RWPE1 (cell line): ENCODE measurements around the gene SV2B.

Experiments used
- CTCF ChIA-PET: fragments of 350-600 bp; sonication (Branson Sonifier 250); formaldehyde crosslinking; extraction: SDS; loops from one replicate; lab custom pipeline; 2021; lab: Yijun Ruan, JAX
- POLR2A ChIA-PET: fragments of 400-600 bp; formaldehyde crosslinking; extraction: SDS; loops from one replicate; lab custom pipeline; 2020; ENCODE audit warnings: antibody characterized with exemption; ENCODE audit not compliant: low non-redundant PET; lab: Yijun Ruan, JAX
- DNase-seq: peaks from one replicate; pipeline ENCODE4 v3.0.0; 2012; ENCODE audit warnings: low spot score
- H3K27ac ChIP-seq: fragments of 450-650 bp; 2 replicates; pipeline ENCODE4 v1.5.1; 2017
- CTCF ChIP-seq: fragments of 450-650 bp; conservative IDR thresholded peaks from 2 replicates; pipeline ENCODE4 v1.5.1; 2017; ENCODE audit warnings: low read depth, mild to moderate bottlenecking

SV2B gene

DNA sequence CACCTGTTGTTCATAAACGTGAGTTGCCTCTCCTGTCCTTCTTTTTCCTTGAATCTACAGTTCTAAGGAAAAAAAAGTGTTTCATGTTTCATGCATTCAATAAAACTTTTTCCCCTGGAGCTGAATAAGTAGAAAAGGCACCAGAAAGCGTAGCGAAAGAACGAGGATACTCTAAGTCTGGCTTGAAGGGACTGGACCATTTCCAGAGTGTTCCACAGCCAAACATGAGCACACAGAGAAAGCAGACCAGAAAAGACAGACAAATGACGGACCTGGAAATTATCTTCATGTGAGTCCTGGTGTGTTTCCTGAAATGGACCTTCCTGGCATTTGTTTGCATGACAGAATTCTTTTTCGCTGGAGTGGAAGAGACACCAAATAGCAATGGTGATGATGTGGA, 204.7 kb downstream of the SV2B start:
- DNase-seq: no peak
- H3K27ac ChIP-seq: no peak overlapping the region
- POLR2A ChIA-PET: no interaction called here
- CTCF ChIA-PET: no interaction called here
- no peak for TF ChIP-seq CTCF

DNA sequence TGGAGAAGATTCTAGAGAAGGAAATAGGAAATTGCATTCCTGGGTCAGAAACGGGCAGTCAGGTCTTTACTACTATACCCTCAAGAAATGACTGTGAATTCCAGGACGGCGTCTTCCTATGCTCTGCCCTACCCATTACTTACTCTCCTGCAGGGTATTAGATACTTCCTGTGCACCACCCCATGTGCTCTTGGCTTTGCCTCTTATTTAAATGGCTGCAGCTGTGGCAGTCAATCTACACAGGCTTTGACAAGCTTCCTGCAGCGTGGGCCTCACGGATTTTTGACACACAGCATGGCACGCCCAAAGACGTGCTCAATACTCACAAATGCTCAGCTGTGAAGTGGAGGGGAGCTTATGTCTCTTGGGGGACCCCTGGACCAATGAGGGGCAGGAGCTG, 206.1 kb downstream of the SV2B start:
- TF ChIP-seq CTCF: no peak
- no peak overlapping the region for H3K27ac ChIP-seq
- CTCF ChIA-PET: no interaction called here
- POLR2A ChIA-PET: interaction anchor here (0.7 kb wide), 1 partner anchor 916 kb away, joined by 3 read pairs; no protein-coding TSS in a partner anchor
- no peak for DNase-seq

DNA sequence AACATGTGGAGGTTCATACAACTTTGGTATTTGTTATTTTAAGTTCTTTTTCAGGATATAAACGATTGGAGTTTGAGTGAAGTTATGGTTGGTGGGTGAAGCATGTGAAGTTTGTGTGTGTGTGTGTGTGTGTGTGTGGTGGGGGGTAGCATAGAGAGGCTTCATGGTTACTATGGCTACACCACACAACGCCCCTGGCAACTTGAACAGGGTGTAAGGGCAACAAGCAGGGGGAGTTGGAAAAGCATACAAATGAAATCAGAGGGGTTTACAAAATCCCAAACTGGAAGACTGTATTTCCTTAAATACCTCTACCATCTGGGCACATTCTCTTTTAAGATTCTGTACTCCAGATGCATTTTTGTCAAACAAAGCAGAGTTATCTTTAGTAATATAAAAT, 207.5 kb downstream of the SV2B start:
- CTCF ChIA-PET: no interaction called here
- POLR2A ChIA-PET: no interaction called here
- no peak for TF ChIP-seq CTCF
- H3K27ac ChIP-seq: no peak overlapping the region
- DNase-seq: no peak

- no peak overlapping the region for H3K27ac ChIP-seq
- ChIA-PET CTCF (no interaction called here), POLR2A (no interaction called here)
- TF ChIP-seq CTCF: no peak
- no peak for DNase-seq
Measured at GRCh38 chr15:91308199-91308598, 208.1 kb downstream of the SV2B start.

- TF ChIP-seq CTCF: no peak
- H3K27ac ChIP-seq: no peak overlapping the region
- DNase-seq: no peak
- ChIA-PET CTCF (no interaction called here), POLR2A (no interaction called here)
Measured at GRCh38 chr15:91308855-91309254, 208.8 kb downstream of the SV2B start.

GRCh38 chr15:91311986-91312385, 211.9 kb downstream of the SV2B start:
- no peak for DNase-seq
- POLR2A ChIA-PET: no interaction called here
- CTCF ChIA-PET: interaction anchor here (1.2 kb wide), 1 partner anchor 8 kb away, joined by 3 read pairs; no protein-coding TSS in a partner anchor
- TF ChIP-seq CTCF: no peak
- no peak overlapping the region for H3K27ac ChIP-seq
